Skin of body (tissue), 2 donors: Measurements from ENCODE around the gene RNF217. TPM values are rescaled to one million over a fixed set of nuclear protein-coding genes. Genes with fewer than 3 reads are reported as not detected.
"Not testable (repeated sequence)": the region's sequence is repeated elsewhere in the genome, so short reads cannot be mapped to it uniquely, and the experiment has no call there.

ENCODE experiments used
- DNase-seq: peaks from one replicate; lab custom pipeline; 2025; lab: John Stamatoyannopoulos, UW
- total RNA-seq: library from RNA; depleted of rRNA; stranded (reverse); fragments of >200 nt; gene quantifications from one replicate; pipeline ENCODE4 v1.2.3, GENCODE V29; 2014

Gene RNF217, protein sequence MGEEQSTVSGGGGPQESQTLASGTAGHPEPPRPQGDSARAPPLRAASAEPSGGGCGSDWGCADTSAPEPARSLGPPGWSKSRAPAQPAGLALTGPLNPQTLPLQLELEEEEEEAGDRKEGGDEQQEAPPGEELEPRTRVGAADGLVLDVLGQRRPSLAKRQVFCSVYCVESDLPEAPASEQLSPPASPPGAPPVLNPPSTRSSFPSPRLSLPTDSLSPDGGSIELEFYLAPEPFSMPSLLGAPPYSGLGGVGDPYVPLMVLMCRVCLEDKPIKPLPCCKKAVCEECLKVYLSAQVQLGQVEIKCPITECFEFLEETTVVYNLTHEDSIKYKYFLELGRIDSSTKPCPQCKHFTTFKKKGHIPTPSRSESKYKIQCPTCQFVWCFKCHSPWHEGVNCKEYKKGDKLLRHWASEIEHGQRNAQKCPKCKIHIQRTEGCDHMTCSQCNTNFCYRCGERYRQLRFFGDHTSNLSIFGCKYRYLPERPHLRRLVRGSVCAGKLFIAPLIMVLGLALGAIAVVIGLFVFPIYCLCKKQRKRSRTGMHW
- 26.0 TPM for total RNA-seq

DNA sequence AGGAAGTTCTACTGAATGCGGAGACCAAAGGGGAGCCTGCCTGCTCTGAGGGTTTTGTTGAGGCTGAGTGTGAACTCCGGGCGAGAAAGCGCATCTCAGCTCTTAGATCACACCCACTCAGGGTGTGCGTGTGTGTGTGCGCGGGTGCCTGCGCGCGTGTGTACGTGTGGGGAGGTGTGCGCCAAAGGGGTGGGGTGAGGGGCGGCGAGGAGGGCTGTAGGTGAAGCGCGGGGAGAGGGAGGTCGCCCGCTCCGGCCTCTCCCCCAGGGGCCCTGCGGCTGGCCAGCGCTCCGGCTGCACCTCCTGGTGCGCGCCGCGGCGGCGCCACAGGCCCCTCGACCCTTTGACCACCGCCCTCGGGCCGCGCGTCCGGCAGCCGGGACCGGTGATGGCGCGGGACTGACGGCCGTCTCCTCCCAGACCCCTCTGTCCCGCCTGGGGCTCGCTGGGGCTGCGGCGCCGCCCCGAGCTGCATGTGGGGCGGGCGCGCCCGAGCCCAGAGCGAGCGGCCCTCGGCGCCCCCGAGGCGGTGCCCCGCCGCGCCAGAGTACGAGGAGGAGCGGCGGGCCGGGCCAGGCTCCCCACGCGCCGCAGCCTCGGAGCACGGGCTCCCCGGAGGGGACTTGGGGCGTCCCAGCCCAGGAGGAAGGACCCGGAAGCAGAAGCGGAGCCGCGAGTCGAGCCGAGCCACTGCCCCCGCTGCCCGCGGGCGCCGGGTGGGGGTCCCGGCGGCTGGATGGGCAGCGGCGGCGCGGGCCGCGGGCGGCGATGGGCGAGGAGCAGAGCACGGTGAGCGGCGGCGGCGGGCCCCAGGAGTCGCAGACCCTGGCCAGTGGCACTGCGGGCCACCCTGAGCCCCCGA, at the start of gene RNF217:
Gene RNF217, plus strand, starts transcription at position 661 of the 862 bp plus-strand sequence. Its CDS starts 108 bp downstream, at position 769.
- DNase-seq = peak; percentile 24

DNA sequence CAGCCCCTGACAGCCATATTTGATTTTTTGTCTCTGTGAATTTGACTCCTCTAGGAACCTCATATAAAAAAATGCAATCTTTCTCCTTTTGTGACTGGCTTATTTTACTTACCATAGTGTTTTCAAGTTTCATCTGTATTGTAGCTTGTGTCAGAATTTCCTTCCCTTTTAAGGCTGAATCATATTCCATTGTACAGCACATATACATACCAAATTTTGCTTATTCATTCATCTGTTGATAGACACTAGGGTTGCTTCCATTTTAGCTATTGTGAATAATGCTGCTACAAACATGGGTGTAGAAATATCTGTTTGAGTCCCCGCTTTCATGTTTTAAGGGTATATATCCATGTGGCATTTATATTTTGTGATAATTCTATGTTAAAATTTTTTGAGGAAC, 49.2 kb upstream of the RNF217 start:
- DNase-seq = no peak

DNA sequence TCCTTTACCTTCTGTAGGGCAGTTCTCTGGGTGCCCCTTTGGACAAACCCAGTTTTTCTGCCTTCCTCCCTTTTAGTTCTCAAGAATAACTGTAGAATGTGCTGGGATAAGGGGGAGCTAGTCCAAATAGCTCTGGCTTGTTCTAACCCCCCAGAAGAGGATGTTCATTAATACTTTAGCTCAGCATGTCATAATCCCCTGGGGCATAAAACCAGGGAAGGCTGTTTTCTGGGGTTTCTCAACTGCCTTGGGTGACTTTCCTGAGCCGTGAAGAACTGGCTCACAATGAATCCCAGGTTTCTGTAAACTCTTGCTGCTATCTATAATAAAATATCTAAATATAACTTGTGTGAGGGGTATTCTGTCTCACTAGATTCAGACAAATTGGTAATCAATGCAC, 44.5 kb upstream of the RNF217 start:
- DNase-seq = no peak

DNA sequence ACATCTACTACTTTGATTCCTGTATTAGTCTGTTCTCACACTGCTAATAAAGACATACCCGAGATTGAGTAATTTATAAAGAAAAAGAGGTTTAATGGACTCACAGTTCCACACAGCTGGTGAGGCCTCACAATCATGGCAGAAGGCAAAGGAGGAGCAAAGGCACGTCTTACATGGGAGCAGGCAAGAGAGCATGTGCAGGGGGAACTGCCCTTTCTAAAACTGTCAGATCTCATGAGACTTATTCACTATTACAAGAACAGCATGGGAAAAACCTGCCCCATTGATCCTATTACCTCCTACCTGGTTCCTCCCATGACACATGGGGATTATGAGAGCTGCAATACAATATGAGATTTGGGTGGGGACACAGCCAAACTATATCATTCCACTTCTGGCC, 42.5 kb upstream of the RNF217 start:
- DNase-seq = not testable (repeated sequence)

DNA sequence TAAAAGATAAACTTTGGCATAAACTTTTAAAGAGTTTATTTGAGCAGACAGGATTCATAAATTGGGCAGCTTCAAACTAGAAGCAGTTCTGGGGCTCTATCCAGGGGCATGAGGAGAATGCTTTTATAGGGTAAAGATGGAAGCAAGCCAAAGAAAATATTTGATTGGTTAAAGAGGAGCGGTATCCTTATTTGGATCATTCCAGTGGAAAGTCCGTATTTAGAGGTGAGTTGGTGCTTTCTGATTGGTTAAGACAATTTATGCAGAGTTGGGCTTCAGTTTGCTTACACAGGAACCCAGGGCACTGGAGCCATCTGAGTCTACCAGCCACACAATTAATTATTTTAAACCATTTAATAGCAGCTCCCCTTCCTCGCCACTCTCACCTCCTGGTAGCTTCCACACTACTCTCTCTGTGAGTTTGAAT, 37.9 kb upstream of the RNF217 start:
- DNase-seq = no peak

DNA sequence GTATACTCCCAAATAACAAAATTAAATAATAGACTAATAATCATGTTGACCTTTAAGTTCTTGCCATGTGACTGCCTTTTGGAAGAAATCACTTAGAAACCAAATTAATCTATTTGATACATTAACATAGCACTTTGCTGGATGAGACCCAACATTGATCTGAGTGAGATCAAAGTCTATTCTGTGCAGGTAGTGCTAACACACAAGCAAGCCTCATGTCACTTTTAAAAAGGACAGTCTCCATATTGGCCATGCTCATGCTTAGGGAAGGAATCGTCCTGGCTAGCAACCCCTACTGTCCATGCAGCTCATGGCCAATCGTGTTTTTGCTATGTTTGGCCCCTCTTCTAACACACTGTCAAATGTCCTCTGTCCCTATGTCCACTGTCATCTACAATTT, 35.8 kb upstream of the RNF217 start:
- no peak for DNase-seq

DNA sequence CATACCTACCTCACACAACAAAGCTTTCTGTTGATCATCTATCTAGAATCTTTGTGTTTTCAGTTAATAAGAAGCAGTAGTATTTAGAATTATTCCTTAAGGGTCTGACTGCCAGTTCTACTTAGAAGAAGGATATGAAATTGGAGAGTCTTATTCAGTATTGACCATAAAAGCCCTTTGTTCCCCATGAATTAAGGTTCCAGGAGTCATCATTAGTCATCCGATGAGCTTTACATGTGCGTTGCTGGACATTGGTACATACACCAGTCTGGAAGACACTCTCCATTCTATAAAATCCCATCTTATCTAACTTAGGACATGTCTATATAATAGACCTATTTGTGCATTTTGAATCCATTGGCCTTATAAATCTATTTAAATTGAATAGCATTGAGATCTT, 34.4 kb upstream of the RNF217 start:
- DNase-seq = no peak

DNA sequence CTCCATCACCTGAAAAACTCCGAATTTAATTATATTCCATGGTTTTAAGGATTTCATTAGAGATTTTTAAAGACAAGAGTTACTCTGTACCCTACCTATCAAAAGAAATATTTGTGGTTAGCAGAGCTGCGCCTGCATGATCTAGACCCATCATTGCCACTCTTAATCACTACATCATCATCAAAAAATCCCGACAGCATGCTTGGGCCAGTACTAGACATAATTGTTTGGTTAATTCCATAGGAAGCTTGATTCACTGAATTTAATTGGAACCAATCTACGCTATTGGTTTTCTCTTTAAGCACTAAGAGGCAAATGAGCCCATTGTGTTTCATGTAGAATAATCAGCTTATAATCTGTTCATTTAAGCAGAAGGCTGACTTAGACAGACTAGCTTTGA, 33.4 kb upstream of the RNF217 start:
- DNase-seq = no peak

DNA sequence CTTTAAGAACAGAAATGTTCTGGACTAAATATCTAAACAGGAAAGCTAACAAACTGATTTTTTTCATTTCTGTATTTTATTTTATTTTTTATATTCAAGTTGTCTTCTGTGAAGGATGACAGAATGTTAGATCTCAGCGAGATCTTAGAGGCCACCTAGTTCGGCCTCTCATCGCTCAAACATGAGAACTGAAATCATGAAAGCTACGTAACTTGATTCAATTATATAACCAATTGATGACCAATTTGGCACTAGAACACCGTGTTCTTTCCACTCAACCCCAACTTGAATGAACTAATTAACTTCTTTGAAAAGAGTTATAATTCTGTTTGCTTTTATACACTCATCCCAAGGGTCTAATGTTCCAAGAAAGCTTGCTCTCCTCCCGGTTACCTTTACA, 24.6 kb upstream of the RNF217 start:
- DNase-seq = no peak

DNA sequence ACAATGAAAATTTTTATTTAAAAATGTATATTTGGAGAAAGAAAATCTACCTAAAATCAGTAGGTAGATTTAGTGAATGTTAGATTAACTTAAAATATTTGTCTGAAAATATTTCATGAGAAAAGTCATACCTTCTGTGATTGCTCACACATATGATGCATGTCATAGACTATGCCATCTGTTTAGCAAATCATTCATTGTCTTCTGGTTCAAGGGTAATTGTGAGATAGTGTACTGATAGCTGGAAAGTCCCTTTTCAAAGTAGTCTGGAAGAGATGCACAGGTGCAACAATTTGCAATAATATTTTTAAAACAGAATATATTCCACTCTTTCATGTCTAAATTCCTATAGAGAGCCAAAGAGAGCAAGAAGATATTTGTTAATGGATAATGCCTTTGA, 21.0 kb upstream of the RNF217 start:
- no peak for DNase-seq

DNA sequence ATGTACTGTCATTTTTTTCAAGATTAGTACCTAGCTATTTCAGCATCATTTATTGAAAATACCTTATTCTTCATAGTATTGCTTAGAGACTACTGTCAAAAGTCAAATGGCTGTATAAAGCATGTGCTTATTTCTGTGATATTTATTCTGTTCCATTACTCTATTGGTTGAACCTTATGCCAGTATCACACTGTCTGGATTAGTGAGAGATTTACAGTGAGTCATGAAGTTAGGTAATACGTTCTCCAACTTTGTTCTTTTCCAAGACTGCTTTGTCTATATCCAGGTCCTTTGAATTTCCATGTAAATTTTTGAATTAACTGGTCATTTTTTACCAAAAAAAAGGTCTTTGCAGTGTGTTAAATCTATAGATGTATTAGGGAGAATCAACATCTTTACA, 18.6 kb upstream of the RNF217 start:
- no peak for DNase-seq

DNA sequence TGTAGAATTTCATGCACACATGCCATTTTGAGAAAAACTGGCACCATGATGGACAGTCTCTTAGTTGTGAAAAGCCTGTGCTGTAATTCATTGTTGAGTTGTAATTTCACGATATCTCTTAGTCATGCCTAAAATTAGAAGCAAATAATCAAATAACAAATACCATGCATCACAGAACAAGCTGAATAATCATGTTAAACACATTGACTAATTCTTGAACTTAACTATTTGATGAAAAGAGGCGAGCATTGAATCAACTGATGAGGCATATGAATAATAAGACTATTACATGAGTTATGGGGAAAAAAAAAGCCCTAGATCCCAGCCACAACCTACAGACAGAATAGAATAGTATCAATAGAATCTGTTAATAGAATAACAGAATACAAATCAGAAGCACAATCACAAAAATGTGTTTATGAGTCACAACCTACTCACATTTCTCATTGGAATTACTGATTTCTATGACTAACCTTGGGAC, 14.2 kb upstream of the RNF217 start:
- DNase-seq = no peak

DNA sequence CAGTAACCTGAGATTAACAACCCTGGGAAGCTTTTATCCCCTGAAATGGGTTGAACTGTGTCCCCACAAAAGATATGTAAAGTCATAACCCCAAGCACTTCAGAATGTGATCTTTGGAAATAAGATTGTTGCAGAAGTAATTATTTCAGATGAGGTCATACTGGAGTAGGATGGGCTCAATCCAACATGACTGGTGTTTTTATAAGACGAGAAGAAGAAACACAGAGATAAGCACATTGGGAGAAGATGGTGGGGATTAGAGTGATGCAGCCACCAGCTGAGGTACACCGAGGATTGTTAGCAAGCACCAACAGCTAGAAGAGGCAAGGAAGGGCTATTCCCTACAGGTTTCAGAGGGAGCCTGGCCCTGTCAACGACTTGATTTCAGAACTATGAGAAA, 12.5 kb upstream of the RNF217 start:
- DNase-seq = no peak

DNA sequence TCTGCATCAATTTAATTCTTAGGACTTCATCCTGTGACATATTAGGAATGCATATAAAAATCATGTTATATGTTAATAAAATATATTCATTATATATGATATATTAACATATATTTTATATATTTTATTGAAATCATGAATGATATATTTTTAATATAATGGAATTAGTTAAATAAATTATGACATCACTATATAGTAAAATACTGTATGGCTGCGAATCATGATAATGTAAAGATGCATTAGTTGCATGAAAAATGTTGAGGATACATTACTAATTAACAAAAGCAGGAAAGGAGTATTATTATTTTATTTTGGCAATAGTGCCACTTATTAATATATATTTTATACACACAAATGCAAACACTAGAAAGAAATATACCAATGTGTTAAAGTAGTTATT, 8.4 kb upstream of the RNF217 start:
- no peak for DNase-seq

DNA sequence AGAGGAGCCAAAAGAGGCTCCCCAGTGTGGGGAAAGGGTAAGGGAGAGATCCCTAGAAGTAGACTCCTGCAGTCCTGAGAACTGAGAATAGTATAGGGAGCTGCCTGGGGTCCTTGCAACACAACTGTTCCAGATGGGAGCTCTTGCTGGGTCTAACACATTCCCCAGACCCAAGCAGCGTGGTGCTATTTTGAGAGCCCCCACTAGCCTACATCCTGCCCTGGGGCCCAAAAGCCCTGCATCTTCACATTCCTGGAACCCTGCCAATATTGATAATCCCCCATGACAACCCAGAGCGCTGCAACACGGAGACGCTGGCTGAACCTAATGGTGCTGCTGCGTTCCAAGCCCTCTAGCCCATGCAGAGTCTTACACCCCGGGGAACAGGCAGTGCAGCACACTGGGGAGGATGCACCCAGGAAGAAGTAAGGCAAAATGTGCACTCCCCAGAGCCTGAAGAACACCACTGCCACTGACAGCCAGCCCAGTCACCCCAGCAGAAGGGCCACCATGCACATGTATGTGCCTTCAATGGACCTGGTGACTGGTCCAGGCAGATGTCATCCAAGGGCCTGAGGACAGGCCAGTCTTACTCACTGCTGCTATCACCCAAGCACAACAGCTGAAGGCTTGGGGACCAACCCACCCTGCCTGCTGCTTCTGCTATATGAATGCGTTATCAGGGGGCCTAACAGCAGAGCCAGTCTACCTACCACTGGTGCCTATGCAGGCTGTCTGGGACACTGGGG, 7.0 kb upstream of the RNF217 start:
- no peak for DNase-seq

DNA sequence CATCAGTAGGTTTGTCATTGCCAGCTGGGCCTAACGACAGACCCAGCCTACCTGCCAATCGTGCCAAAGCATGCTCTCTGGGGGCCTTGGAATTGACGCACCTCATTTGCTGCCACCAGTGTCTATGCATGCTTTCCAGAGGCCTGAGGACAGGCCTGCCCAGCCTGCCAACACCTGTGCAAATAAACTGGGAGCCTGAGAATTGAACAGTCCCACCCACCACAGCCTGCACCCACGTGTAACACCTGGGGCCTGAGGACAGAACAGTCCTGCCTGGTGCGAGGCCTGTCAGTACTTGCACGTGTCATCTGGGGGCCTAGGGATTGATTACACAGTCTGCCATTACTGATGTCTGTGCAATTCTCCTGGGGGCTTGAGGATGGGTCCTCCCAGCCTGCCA, 6.2 kb upstream of the RNF217 start:
- DNase-seq = no peak

DNA sequence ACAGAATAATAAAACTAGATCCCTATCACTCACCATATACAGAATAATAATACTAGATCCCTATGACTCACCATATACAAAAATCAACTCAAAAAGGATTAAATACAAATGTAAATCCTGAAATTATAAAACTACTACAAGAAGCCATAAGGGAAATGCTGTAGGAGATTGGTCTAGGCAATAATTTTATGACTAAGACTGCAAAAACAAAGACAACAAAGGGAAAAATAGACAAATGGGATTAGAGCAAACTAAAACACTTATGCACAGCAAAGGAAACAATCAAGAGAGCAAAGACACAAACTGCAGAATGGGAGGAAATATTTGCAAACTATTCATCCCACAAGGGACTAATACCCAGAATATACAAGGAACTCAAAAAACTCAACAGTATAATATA, 4.1 kb upstream of the RNF217 start:
- DNase-seq = no peak

DNA sequence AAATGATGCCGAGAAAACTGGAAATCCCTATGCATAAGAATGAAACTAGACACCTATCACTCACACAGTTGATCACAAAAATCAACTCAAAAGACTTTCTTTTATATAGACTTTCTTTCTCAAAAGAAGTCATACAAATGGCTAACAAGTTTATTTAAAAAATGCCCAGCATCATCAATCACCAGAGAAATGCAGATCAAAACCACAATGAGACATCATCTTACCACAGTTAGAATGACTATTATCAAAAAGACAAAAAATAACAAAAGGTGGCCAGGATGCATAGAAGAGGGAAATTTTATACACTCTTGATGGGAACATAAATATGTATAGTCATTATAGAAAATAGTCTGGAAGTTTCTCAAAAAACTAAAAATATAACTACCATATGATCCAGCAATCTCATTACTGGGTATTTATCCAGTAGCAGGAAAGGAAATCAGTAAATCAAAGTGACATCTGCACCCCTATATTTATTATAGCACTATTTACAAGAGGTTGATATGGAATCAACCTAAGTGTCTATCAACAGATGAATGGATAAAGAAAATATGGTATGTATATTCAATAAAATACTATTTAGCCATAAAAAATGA, 3.4 kb upstream of the RNF217 start:
- DNase-seq = no peak

DNA sequence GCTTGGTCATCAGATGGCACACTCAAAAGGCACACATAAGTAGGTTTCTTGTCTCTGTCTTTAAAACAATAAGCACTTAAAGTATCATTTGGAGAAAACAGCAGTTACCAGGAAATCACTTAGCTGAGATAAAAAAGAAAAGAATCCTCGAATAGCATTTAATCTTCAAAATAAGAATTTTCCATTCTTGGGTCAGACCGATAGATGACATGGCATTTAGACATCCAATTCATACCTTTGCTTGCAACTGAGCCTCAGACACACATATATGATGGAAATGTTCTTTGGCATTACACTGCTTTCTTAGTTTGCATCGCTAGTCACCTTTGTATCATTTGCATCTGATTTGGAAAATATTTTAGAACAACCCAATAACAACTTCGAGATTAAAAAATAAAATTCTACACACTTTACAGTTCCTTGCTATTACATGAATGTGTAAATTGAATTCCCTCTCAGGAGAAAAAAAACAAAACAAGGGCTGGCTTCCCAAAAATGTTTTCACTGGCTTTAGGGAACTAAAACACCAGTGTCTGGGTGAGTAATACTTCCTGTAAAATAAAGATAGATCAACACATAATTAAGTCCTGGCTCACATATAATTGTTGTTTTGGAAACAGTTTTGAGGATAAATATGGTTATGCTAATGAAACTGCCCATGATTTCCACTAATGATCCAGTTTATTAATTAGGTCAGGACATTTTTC, 1.3 kb upstream of the RNF217 start:
- no peak for DNase-seq

DNA sequence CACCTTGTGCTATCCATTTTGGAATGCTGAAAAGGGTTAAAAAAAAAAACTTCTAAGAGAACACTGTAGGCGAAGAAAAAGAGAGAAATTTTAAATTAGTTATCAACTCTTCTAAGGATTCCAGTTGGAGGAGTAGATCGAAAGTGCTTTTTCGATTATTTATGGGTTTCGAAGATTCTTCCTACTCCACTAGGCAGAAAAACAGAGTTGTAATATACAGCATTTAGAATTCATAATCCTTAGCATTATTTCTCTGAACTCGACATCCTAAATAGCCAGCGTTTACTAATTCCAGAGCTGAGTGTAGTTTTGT, 817 bp upstream of the RNF217 start:
- DNase-seq = no peak
